ENCODE results near the gene ARHGAP42. TPM values are rescaled to one million over a fixed set of nuclear protein-coding genes. Genes with fewer than 3 reads are reported as not detected.

The ARHGAP42 gene
- polyA plus RNA-seq, 3 donors = 0.13 TPM; not detected in 2

GRCh38 chr11:100956351-100956750 is 269.3 kb downstream of the ARHGAP42 start:
- H3K4me3 Mint-ChIP-seq = no peak overlapping the region
- no peaks in the 10 kb centered on the region for H3K4me1 Mint-ChIP-seq
- H3K4me1 ChIP-seq (ENCODE audit: control insufficient read depth in 1 of 2, insufficient read depth in 2 of 2, low read length in 2 of 2) = no peaks in the 10 kb centered on the region
- no peak overlapping the region for H3K4me3 ChIP-seq (replicated peaks in 1 of 3; ENCODE audit: low read depth in 2 of 3, low read length in 3 of 3)
- no peak overlapping the region for H3K27ac Mint-ChIP-seq
- H2AFZ ChIP-seq (ENCODE audit: insufficient read depth, low read depth, low read length, poor library complexity, severe bottlenecking) = no peak overlapping the region
- no peak overlapping the region for H3K9ac ChIP-seq (ENCODE audit: insufficient read depth, low read length, poor library complexity, severe bottlenecking)
- intact Hi-C loops (cut with micrococcal nuclease) = no loop called here
- no peaks in the 10 kb centered on the region for H4K20me1 ChIP-seq (ENCODE audit: insufficient read depth, low read length)
- no peak for TF ChIP-seq CTCF (IDR thresholded peaks at IDR 0.05)
- no peak overlapping the region for H3K4me2 ChIP-seq (replicated peaks; ENCODE audit: extremely low read depth, low read length, poor library complexity, severe bottlenecking)
- no peaks in the 10 kb centered on the region for H3K27me3 ChIP-seq (ENCODE audit: control insufficient read depth in 2 of 2, insufficient read depth in 2 of 2, low read length in 2 of 2)
- no peaks in the 10 kb centered on the region for H3K36me3 ChIP-seq (replicated peaks in 1 of 2; ENCODE audit: control insufficient read depth in 1 of 2, insufficient read depth in 2 of 2, low read length in 2 of 2)
- no peak for DNase-seq
- H3K27me3 Mint-ChIP-seq (ENCODE audit: low read depth in 3 of 3) = no peaks in the 10 kb centered on the region
- no peaks in the 10 kb centered on the region for H3K79me2 ChIP-seq (ENCODE audit: insufficient read depth, low read length)
- no peaks in the 10 kb centered on the region for H3K36me3 Mint-ChIP-seq
- H3K9me3 ChIP-seq (replicated peaks in 1 of 2; ENCODE audit: control insufficient read depth in 1 of 2, insufficient read depth in 1 of 2, low read length in 2 of 2) = no peaks in the 10 kb centered on the region
- H3K9me3 Mint-ChIP-seq = peaks cover 0 to 3% (median 0%) of the 10 kb centered on the region in 7 donors
- no peak overlapping the region for H3K27ac ChIP-seq (ENCODE audit: low read depth in 1 of 2, low read length in 2 of 2)

GRCh38 chr11:100957499-100957898 is 270.4 kb downstream of the ARHGAP42 start:
- H3K27ac ChIP-seq (ENCODE audit: low read depth in 1 of 2, low read length in 2 of 2) = no peak overlapping the region
- H3K36me3 ChIP-seq (replicated peaks in 1 of 2; ENCODE audit: control insufficient read depth in 1 of 2, insufficient read depth in 2 of 2, low read length in 2 of 2) = no peaks in the 10 kb centered on the region
- no peaks in the 10 kb centered on the region for H3K36me3 Mint-ChIP-seq
- H3K27me3 ChIP-seq (ENCODE audit: control insufficient read depth in 2 of 2, insufficient read depth in 2 of 2, low read length in 2 of 2) = no peaks in the 10 kb centered on the region
- intact Hi-C loops (cut with micrococcal nuclease) = no loop called here
- H3K27me3 Mint-ChIP-seq (ENCODE audit: low read depth in 3 of 3) = no peaks in the 10 kb centered on the region
- H3K9me3 Mint-ChIP-seq = peaks cover 0 to 3% (median 0%) of the 10 kb centered on the region in 7 donors
- no peak overlapping the region for H3K4me3 Mint-ChIP-seq
- no peaks in the 10 kb centered on the region for H3K4me1 ChIP-seq (ENCODE audit: control insufficient read depth in 1 of 2, insufficient read depth in 2 of 2, low read length in 2 of 2)
- TF ChIP-seq CTCF (IDR thresholded peaks at IDR 0.05) = no peak
- H3K79me2 ChIP-seq (ENCODE audit: insufficient read depth, low read length) = no peaks in the 10 kb centered on the region
- H3K9me3 ChIP-seq (replicated peaks in 1 of 2; ENCODE audit: control insufficient read depth in 1 of 2, insufficient read depth in 1 of 2, low read length in 2 of 2) = no peaks in the 10 kb centered on the region
- no peaks in the 10 kb centered on the region for H4K20me1 ChIP-seq (ENCODE audit: insufficient read depth, low read length)
- WGBS (ENCODE audit: insufficient coverage) = no CpG with 5 or more reads among the region's 4 CpGs
- no peak overlapping the region for H3K4me2 ChIP-seq (replicated peaks; ENCODE audit: extremely low read depth, low read length, poor library complexity, severe bottlenecking)
- H3K27ac Mint-ChIP-seq = no peak overlapping the region
- no peaks in the 10 kb centered on the region for H3K4me1 Mint-ChIP-seq
- H3K4me3 ChIP-seq (replicated peaks in 1 of 3; ENCODE audit: low read depth in 2 of 3, low read length in 3 of 3) = no peak overlapping the region
- no peak overlapping the region for H2AFZ ChIP-seq (ENCODE audit: insufficient read depth, low read depth, low read length, poor library complexity, severe bottlenecking)
- no peak overlapping the region for H3K9ac ChIP-seq (ENCODE audit: insufficient read depth, low read length, poor library complexity, severe bottlenecking)
- no peak for DNase-seq

All from CD14-positive monocyte (primary cell).